Activated CD8-positive, alpha-beta memory T cell treated with anti-CD3 and anti-CD28 coated beads, Interleukin-2, amount 10 ng/mL, durations not matched to agents 7 days and 5 days (primary cell): ENCODE measurements around the gene IL4I1. TPM values are rescaled to one million over a fixed set of nuclear protein-coding genes. Genes with fewer than 3 reads are reported as not detected.
A peak's percentile ranks its signal among the peaks of the same experiment; 100 is the strongest.

Source experiments
- ATAC-seq: fragments of 150-1000 bp; cut with Tn5 transposase; one replicate; pipeline ENCODE4 v1.10.0; 2021; ENCODE audit warnings: moderate library complexity
- CTCF ChIA-PET: fragments of 350-600 bp; sonication (Branson Sonifier 250); formaldehyde crosslinking; loops from one replicate; lab custom pipeline; 2021; ENCODE audit warnings: antibody characterized with exemption; lab: Charles Lee
- DNase-seq: peaks from one replicate; pipeline ENCODE4 v3.0.0-alpha.2; 2020
- H3K27ac Mint-ChIP-seq: one replicate; pipeline ENCODE4 v1.8.0; 2021; ENCODE audit warnings: mild to moderate bottlenecking, mixed read lengths
- H3K27me3 Mint-ChIP-seq: one replicate; pipeline ENCODE4 v1.8.0; 2021; ENCODE audit warnings: mixed read lengths
- H3K36me3 Mint-ChIP-seq: one replicate; pipeline ENCODE4 v1.8.0; 2021; ENCODE audit warnings: mild to moderate bottlenecking, mixed read lengths
- H3K4me1 Mint-ChIP-seq: one replicate; pipeline ENCODE4 v1.8.0; 2021; ENCODE audit warnings: mixed read lengths
- H3K4me3 Mint-ChIP-seq: one replicate; pipeline ENCODE4 v1.8.0; 2021; ENCODE audit warnings: mild to moderate bottlenecking, moderate library complexity, mixed read lengths
- H3K9me3 Mint-ChIP-seq: one replicate; pipeline ENCODE4 v1.8.0; 2022; ENCODE audit warnings: low read depth, mixed read lengths
- total RNA-seq, 2 experiments: library from RNA; stranded (reverse); gene quantifications; one replicate each; pipeline ENCODE4 v1.2.3, GENCODE V29; 2021

IL4I1 gene
- total RNA-seq, 2 experiments from 2014 or later, result 1.7 to 12.3 TPM

GRCh38 chr19:49858088-49858985 is 38.4 kb downstream of the IL4I1 start:
- Mint-ChIP-seq H3K36me3 (peaks cover 7% of the 10 kb centered on the region), H3K27ac (no peak overlapping the region), H3K4me3 (no peak overlapping the region), H3K4me1 (peaks cover 3% of the 10 kb centered on the region), H3K27me3 (no peaks in the 10 kb centered on the region), H3K9me3 (no peaks in the 10 kb centered on the region)
- no peak for DNase-seq
- no peak for ATAC-seq
- CTCF ChIA-PET, result no interaction called here

DNA sequence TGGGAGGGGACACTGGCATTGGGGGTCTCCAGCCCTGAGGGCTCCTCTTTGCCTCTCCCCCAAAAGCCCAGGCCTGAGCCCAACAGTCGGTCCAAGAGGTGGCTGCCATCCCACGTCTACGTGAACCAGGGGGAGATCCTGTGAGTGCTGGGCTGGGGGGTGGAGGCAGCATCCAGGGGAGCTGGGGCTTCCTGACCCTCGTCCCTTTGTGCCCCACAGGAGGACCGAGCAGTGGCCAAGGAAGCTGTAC is 38.9 kb downstream of the IL4I1 start:
- peaks cover 4% of the 10 kb centered on the region for H3K4me1 Mint-ChIP-seq

DNA sequence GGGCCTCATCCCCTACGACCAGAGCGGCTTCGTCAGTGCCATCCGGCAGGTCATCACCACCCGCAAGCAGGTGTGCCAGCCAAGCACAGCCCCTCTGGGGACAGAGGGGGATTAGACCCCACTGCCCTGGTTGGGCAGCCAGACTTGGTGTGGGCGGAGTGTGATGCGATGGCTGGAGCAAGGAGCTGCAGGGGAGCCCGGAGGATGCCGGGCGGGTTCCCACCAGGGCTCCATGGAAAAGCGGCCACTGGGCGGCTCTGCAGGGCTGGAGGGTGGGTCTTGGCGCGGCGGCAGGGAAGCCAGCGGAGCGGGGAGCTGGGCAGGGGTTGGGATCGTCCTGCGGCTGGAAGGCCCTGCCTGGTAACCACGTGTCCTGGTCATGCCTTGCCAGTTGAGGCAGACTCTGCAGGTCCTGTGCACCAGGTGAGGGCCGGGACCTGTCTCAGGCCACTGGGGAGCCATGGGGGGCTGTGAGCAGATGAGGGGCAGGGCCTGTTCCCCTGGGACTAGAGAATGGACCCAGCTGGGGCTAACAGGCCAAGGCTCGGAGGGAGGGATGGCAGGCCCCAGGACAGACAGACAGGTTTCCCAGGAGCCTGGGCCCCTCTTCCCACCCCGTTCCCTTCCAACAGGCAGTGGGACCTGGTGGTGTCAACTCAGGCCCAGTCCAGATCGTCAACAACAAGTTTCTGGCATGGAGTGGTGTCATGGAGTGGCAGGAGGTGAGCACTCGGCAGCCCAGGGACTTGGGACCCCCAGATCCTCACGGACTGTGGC is 39.4 kb downstream of the IL4I1 start:
- peaks cover 4% of the 10 kb centered on the region for H3K36me3 Mint-ChIP-seq
- peaks cover 9% of the 10 kb centered on the region for H3K4me1 Mint-ChIP-seq
- CTCF ChIA-PET, result no interaction called here

More for the DNA sequence above, 38.9 kb downstream of the IL4I1 start:
- DNase-seq, result no peak
- CTCF ChIA-PET, result no interaction called here
- Mint-ChIP-seq H3K9me3 (no peaks in the 10 kb centered on the region), H3K27ac (no peak overlapping the region), H3K4me3 (no peak overlapping the region), H3K36me3 (peaks cover 4% of the 10 kb centered on the region), H3K27me3 (peaks cover under 1% of the 10 kb centered on the region)
- ATAC-seq, result no peak

DNA sequence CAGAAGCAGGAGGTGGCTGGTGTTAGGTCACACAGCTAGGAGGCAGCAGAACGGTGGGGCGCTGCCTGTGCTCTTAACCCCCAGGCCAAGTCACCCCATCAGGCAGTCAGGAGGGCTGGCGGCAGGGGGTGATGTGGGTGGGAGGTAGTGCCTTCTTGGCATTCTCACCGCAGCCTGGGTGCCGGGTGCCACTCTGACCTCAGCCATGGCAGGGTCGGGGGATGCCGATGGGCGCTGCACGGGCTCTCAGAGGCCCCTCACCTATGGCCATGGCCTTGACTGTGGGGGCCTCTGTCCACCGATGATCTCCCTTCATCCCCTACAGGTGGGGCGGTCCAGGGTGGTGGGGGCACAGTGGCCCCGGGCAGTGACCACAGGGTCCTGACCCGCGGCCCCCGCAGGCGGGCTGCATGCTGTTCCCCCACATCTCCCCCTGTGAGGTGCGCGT is 40.1 kb downstream of the IL4I1 start:
- CTCF ChIA-PET, result no interaction called here
- H3K36me3 Mint-ChIP-seq, result peaks cover 4% of the 10 kb centered on the region
- no peaks in the 10 kb centered on the region for H3K9me3 Mint-ChIP-seq
- H3K27me3 Mint-ChIP-seq, result peaks cover 8% of the 10 kb centered on the region
- no peak overlapping the region for H3K27ac Mint-ChIP-seq
- DNase-seq (no peak), ATAC-seq (no peak)
- no peak overlapping the region for H3K4me3 Mint-ChIP-seq
- H3K4me1 Mint-ChIP-seq, result peaks cover 14% of the 10 kb centered on the region

More for the DNA sequence above, 39.4 kb downstream of the IL4I1 start:
- DNase-seq (no peak), ATAC-seq (no peak)
- Mint-ChIP-seq H3K27ac (no peak overlapping the region), H3K4me3 (no peak overlapping the region), H3K27me3 (peaks cover 6% of the 10 kb centered on the region), H3K9me3 (no peaks in the 10 kb centered on the region)

- Mint-ChIP-seq H3K27ac (no peak overlapping the region), H3K4me3 (no peak overlapping the region), H3K36me3 (peaks cover 4% of the 10 kb centered on the region), H3K4me1 (peaks cover 14% of the 10 kb centered on the region), H3K9me3 (no peaks in the 10 kb centered on the region), H3K27me3 (peaks cover 8% of the 10 kb centered on the region)
- DNase-seq, result no peak
- ATAC-seq, result no peak
- CTCF ChIA-PET, result no interaction called here
These were observed 40.8 kb downstream of the IL4I1 start for GRCh38 chr19:49855676-49856573.

GRCh38 chr19:49855277-49855675 is 41.4 kb downstream of the IL4I1 start:
- peaks cover 15% of the 10 kb centered on the region for H3K4me1 Mint-ChIP-seq
- no peak for ATAC-seq
- no peak overlapping the region for H3K27ac Mint-ChIP-seq
- H3K36me3 Mint-ChIP-seq, result peaks cover 2% of the 10 kb centered on the region
- H3K9me3 Mint-ChIP-seq, result no peaks in the 10 kb centered on the region
- no peak overlapping the region for H3K4me3 Mint-ChIP-seq
- DNase-seq, result no peak
- CTCF ChIA-PET, result interaction anchor here (1.2 kb wide), 1 partner anchor 8 kb away, joined by 3 read pairs; no protein-coding TSS in a partner anchor
- H3K27me3 Mint-ChIP-seq, result peaks cover 8% of the 10 kb centered on the region

DNA sequence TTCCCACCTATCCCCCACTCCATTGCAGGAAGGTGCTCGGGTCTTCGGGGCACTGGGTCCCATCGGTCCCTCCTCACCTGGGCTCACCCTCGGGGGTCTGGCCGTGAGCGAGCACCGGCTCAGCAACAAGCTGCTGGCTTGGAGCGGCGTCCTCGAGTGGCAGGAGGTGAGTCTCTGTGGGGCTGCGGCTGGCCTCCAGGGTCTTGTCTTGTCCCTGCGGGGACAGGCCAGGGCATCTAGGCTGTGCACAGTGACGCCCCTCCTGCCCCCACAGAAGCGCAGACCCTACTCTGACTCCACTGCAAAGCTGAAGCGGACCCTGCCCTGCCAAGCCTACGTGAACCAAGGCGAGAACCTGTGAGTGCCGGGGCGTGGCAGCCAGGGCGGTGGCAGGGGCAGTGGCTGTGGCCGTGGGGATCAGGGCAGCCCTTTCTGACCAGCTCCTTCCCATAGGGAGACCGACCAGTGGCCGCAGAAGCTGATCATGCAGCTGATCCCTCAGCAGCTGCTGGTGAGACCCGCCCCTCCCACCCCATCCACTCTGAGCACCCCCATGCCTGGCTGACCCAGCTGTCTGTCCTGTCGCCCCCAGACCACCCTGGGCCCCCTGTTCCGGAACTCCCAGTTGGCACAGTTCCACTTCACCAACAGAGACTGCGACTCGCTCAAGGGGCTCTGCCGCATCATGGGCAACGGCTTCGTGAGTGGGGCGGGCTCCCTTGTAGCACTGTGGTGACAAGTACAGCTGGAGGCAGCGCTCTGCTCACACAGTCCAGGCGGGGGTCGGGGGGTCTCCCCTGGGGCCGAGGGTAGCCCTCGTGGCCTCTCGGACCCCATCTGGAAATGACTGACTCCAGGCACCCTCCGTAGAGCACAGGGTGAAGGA is 42.1 kb downstream of the IL4I1 start:
- DNase-seq, result no peak
- peaks cover 21% of the 10 kb centered on the region for H3K4me1 Mint-ChIP-seq
- no peak for ATAC-seq
- H3K4me3 Mint-ChIP-seq, result no peak overlapping the region
- no peaks in the 10 kb centered on the region for H3K9me3 Mint-ChIP-seq
- no peaks in the 10 kb centered on the region for H3K36me3 Mint-ChIP-seq
- H3K27ac Mint-ChIP-seq, result no peak overlapping the region
- CTCF ChIA-PET, result interaction anchor here (1.2 kb wide), 1 partner anchor 9 kb away, joined by 3 read pairs; no protein-coding TSS in a partner anchor
- peaks cover 8% of the 10 kb centered on the region for H3K27me3 Mint-ChIP-seq

- ATAC-seq (no peak), DNase-seq (no peak)
- H3K27me3 Mint-ChIP-seq, result peaks cover 8% of the 10 kb centered on the region
- H3K4me3 Mint-ChIP-seq, result no peak overlapping the region
- H3K4me1 Mint-ChIP-seq, result peaks cover 26% of the 10 kb centered on the region
- H3K9me3 Mint-ChIP-seq, result peaks cover 2% of the 10 kb centered on the region
- H3K36me3 Mint-ChIP-seq, result peaks cover 1% of the 10 kb centered on the region
- no peak overlapping the region for H3K27ac Mint-ChIP-seq
- CTCF ChIA-PET, result interaction anchor here (1.2 kb wide), 1 partner anchor 10 kb away, joined by 3 read pairs; no protein-coding TSS in a partner anchor
These were observed 42.8 kb downstream of the IL4I1 start for GRCh38 chr19:49853852-49854377.

DNA sequence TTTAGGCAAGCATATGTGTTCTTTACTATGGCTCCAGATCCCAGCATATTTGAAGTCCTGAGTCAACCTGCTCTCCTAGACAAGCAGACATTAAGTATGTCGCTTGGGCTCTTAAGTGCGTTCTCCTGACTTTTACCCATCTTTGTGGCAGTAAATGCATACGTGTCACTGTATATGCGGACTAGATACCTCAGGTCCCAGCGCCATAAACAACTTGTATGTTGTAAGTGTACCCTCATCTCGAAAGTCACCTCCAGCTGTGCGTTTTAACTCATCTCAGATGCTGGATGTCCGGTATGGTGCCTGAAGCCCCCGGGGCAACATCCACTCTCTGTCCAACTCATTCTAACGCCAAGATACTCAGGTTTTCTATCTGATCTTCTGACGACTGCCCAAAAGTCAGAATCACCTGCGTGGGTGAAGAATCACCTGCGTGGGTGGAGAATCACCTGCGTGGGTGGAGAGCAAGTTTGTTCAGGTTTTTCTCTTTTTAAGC is 44.0 kb downstream of the IL4I1 start:
- DNase-seq, result no peak
- Mint-ChIP-seq H3K36me3 (peaks cover 1% of the 10 kb centered on the region), H3K9me3 (peaks cover 2% of the 10 kb centered on the region), H3K27ac (no peak overlapping the region), H3K4me1 (peaks cover 38% of the 10 kb centered on the region), H3K4me3 (peak overlapping the region; percentile 59), H3K27me3 (peaks cover 14% of the 10 kb centered on the region)
- no peak for ATAC-seq
- CTCF ChIA-PET, result no interaction called here

GRCh38 chr19:49851456-49852259 is 45.0 kb downstream of the IL4I1 start:
- DNase-seq (no peak), ATAC-seq (peak; percentile 1)
- Mint-ChIP-seq H3K27me3 (peaks cover 18% of the 10 kb centered on the region), H3K27ac (peak overlapping the region; percentile 33), H3K9me3 (peaks cover 2% of the 10 kb centered on the region), H3K4me3 (peak overlapping the region; percentile 59), H3K4me1 (peaks cover 42% of the 10 kb centered on the region), H3K36me3 (peaks cover 1% of the 10 kb centered on the region)
- CTCF ChIA-PET, result interaction anchor here (1.1 kb wide), 1 partner anchor 173 kb away, joined by 5 read pairs; no protein-coding TSS in a partner anchor
